GM18870 (cell line): ENCODE results near the gene DIP2A.
"Not testable (repeated sequence)": the region's sequence is repeated elsewhere in the genome, so short reads cannot be mapped to it uniquely, and the experiment has no call there.

Experiments
- ATAC-seq: cut with Tn5 transposase; IDR thresholded peaks from one replicate; pipeline ENCODE4 v1.9.1; 2021; ENCODE audit warnings: moderate library complexity; ENCODE audit not compliant: unreplicated experiment

DIP2A gene

GRCh38 chr21:46448108-46448507, 10.6 kb upstream of the DIP2A start:
- ATAC-seq = no peak

GRCh38 chr21:46448855-46449254, 9.8 kb upstream of the DIP2A start:
- ATAC-seq = not testable (repeated sequence)

GRCh38 chr21:46452710-46453109, 6.0 kb upstream of the DIP2A start:
- no peak for ATAC-seq

DNA sequence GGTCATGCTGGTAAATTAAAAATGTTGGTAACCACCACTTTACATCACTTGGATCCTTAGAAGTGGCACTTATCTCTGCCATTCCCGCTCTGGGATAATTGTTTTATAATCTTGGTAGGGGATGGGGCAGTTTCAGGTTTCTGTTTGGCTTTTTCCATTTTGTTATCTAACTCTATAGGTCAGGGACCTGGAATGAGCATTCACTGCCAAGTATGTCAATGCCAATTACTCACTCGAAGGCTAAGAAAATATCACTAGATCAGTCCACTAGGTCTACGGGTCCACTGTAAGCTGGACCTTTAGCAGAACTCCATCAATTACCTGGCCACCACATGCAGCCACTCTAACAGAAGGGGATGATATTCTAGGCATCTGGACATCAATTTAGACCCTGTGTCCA, 4.5 kb upstream of the DIP2A start:
- ATAC-seq = no peak

- no peak for ATAC-seq
Observed at GRCh38 chr21:46454634-46455390, 3.9 kb upstream of the DIP2A start.

GRCh38 chr21:46455575-46456385, 2.9 kb upstream of the DIP2A start:
- ATAC-seq = no peak

DNA sequence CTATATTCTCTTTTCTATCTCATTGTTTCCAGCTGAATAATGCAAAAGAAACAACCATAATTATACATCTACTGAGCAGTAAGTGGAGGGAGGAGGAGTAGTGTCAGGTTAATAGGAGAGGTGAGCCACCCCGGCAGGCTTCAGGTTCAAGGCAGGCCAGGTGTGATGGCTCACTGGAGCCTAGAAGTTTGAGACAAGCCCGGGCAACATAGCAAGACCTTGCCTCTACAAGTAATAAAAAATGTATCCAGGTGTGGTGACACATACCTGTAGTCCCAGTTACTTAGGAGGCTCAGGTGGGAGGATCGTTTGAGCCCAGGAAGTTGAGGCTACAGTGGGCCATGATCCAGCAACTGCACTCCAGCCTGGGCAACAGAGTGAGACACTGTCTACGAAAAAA, 1.9 kb upstream of the DIP2A start:
- ATAC-seq = no peak

- peak; percentile 27 for ATAC-seq
Observed at GRCh38 chr21:46457801-46458314, 833 bp upstream of the DIP2A start.

GRCh38 chr21:46459024-46459355, 299 bp downstream of the DIP2A start:
- ATAC-seq = no peak

- ATAC-seq = no peak
Observed at GRCh38 chr21:46459356-46460112, 843 bp downstream of the DIP2A start.

- no peak for ATAC-seq
Observed at GRCh38 chr21:46461909-46462308, 3.2 kb downstream of the DIP2A start.

DNA sequence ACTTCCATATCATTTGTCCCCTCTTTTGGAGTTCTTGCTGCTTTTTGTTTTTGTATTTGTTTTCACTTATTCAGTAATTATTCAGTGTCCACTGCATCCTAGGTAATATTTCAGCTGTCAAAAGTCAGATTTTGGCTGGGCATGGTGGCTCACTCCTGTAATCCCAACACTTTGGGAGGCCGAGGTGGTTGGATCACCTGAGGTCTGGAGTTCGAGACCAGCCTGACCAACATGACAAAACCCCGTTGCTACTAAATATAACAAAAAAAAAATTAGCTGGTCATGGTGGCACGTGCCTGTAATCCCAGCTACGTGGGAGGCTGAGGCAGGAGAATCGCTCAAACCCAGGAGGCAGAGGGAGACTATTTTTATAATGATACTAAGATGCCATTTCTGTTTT, 6.5 kb downstream of the DIP2A start:
- ATAC-seq = not testable (repeated sequence)

DNA sequence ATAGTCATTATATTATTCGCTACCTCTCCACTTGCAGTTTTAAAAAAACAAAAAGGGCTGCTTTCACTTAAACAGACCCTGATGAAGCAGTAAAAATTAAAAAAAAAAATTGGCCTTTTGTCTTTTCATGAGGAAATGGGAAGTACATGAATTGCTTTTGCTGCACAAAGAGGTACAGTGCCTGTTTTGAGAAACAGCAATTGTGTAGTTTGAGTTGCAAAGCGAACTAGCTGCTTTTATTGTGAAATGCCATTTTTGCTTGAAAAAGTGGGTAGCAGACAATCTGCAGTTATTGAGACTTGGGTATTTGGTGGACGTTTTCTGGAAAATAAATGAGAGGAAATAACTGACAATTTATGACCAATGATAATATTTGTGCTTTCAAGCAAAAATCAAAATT, 7.0 kb downstream of the DIP2A start:
- ATAC-seq = no peak

GRCh38 chr21:46468108-46468774, 9.6 kb downstream of the DIP2A start:
- ATAC-seq = no peak

DNA sequence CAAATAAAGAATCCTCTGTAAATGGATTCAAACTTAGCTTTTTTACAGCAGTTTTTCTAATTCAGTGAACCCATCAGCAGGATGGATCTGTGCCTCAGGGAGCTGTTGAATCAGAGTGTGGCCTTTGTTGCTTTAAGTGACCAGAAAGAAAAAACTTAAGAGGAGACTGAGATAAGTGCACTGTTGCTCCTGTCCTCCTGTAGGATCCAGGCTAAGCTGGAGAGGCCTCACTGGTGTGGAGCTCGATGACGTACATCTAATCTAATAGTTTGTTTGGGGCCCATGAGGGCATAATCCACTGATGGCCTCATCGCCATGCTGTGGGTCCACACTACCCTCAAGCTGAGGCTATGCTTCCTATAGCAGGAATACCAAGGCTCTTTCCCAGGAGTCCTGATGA, 10.6 kb downstream of the DIP2A start:
- no peak for ATAC-seq

GRCh38 chr21:46471514-46471913, 12.8 kb downstream of the DIP2A start:
- no peak for ATAC-seq

DNA sequence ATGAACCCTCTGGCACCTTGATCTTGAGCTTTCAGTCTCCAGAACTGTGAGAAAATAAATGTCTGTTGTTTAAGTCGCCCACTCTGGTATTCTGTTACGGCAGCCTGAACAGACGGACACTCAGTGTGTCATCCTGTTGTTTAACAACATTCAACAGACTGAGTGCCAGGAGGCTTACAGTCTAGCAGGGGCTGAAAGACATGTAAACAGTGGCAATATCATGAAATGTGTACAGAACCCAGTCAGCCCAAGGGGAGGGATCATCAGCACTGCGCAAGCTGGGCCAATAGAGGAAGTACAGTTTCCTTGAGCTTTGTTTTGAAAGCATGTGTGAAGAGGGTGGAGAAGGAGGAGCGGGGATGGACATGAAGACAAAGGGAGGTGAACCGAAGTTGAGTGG, 13.6 kb downstream of the DIP2A start:
- no peak for ATAC-seq

GRCh38 chr21:46474382-46474781, 15.7 kb downstream of the DIP2A start:
- no peak for ATAC-seq

- ATAC-seq = no peak
Observed at GRCh38 chr21:46475296-46475695, 16.6 kb downstream of the DIP2A start.

- no peak for ATAC-seq
Observed at GRCh38 chr21:46477765-46478164, 19.1 kb downstream of the DIP2A start.

DNA sequence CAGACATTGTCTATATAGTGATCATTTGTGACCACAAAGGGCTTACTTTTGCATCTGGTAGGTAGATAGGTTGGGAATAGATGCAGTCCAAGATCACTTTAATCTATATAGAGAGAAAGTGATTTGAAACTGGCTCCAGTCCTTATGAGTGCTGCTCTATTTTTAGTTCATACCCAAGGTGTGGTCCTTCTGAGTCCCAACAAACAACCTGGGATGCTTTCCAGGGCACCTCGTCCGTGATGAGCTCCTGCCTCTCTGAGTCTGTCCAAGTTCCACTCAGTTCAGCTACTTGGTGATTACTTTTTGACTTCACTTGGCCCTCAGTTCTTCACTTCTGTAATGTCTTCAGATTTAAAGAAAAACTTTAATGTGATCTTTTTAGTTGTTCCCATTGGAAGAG, 20.2 kb downstream of the DIP2A start:
- ATAC-seq = no peak
